A673 (cell line): ENCODE data around the gene PSME3IP1. TPM values are rescaled to one million over a fixed set of nuclear protein-coding genes. Genes with fewer than 3 reads are reported as not detected.

ENCODE experiments used
- BruUV-seq: library from RNA; stranded (reverse); fragments of 400-500 nt; replicated peaks from 2 replicates; lab custom pipeline; 2021; lab: Mats Ljungman, UMichigan
- CTCF ChIA-PET: fragments of 300-600 bp; sonication (Branson Sonifier 250); formaldehyde crosslinking; loops from one replicate; lab custom pipeline; 2022; ENCODE audit warnings: antibody characterized with exemption; lab: Charles Lee
- POLR2A ChIA-PET: fragments of 300-600 bp; sonication (Branson Sonifier 250); formaldehyde crosslinking; loops from one replicate; lab custom pipeline; 2022; ENCODE audit warnings: antibody characterized with exemption; ENCODE audit not compliant: low non-redundant PET; lab: Charles Lee
- DNase-seq: peaks from one replicate; pipeline ENCODE4 v3.0.0-alpha.2; 2015; ENCODE audit warnings: low spot score
- H3K27ac ChIP-seq: fragments of 200-600 bp; sonication (generic); 2 replicates; pipeline ENCODE4 v1.5.1; 2016; ENCODE audit warnings: mixed run types, low read depth, mild to moderate bottlenecking, mixed read lengths, antibody characterized with exemption, low read length; ENCODE audit not compliant: poor library complexity, severe bottlenecking
- H3K27me3 ChIP-seq: fragments of 200-600 bp; sonication (generic); replicated peaks from 2 replicates; pipeline ENCODE4 v1.6.1; 2017; ENCODE audit warnings: mixed run types, low read depth, mild to moderate bottlenecking, mixed read lengths, antibody characterized with exemption, low read length; ENCODE audit not compliant: insufficient read depth, poor library complexity
- H3K36me3 ChIP-seq: fragments of 200-600 bp; sonication (generic); 2 replicates; pipeline ENCODE4 v1.6.1; 2016; ENCODE audit warnings: mixed run types, mild to moderate bottlenecking, mixed read lengths, antibody characterized with exemption, low read length; ENCODE audit not compliant: insufficient read depth, poor library complexity, severe bottlenecking
- H3K4me1 ChIP-seq: fragments of 200-600 bp; sonication (generic); 2 replicates; pipeline ENCODE4 v1.6.1; 2017; ENCODE audit warnings: mixed run types, mild to moderate bottlenecking, mixed read lengths, antibody characterized with exemption, low read length; ENCODE audit not compliant: insufficient read depth, poor library complexity, severe bottlenecking
- H3K4me3 ChIP-seq: fragments of 200-600 bp; sonication (generic); 2 replicates; pipeline ENCODE4 v1.5.1; 2016; ENCODE audit warnings: low read depth, mixed run types, mild to moderate bottlenecking, mixed read lengths, low read length; ENCODE audit not compliant: poor library complexity, severe bottlenecking
- H3K9me3 ChIP-seq: fragments of 200-600 bp; sonication (generic); 2 replicates; pipeline ENCODE4 v1.6.1; 2016; ENCODE audit warnings: mixed run types, low read depth, mild to moderate bottlenecking, mixed read lengths, antibody characterized with exemption, low read length; ENCODE audit not compliant: poor library complexity, severe bottlenecking
- CTCF ChIP-seq: fragments of 300-800, 200-600 bp; sonication (generic); conservative IDR thresholded peaks from 2 replicates; pipeline ENCODE4 v1.5.1; 2017; ENCODE audit warnings: low read depth, mild to moderate bottlenecking, antibody characterized with exemption, low read length, moderate library complexity, mixed read lengths
- EZH2 ChIP-seq: fragments of 200-600 bp; sonication (generic); IDR thresholded peaks from 2 replicates; pipeline ENCODE4 v1.6.1; 2017; ENCODE audit warnings: borderline replicate concordance, low read depth, mild to moderate bottlenecking, mixed read lengths, antibody characterized with exemption, low read length; ENCODE audit not compliant: poor library complexity, severe bottlenecking
- intact Hi-C: fragments of 100-400 bp; cut with micrococcal nuclease; formaldehyde crosslinking; loops from one replicate; pipeline ENCODE4 v1.10.0; 2022; ENCODE audit not compliant: unreplicated experiment
- total RNA-seq: library from RNA; stranded (reverse); gene quantifications from 2 replicates; pipeline ENCODE4 v1.2.3, GENCODE V29; 2021

Gene PSME3IP1
- total RNA-seq, 1 experiment from 2014 or later = 128 TPM

GRCh38 chr16:57186872-57187854 is 1.3 kb upstream of the PSME3IP1 start:
- ChIA-PET CTCF (interaction anchor here (0.6 kb wide), 1 partner anchor 1825 kb away, joined by 4 read pairs; no protein-coding TSS in a partner anchor), POLR2A (no interaction called here)
- no TSS peak for BruUV-seq
- H3K9me3 ChIP-seq = no peaks in the 10 kb centered on the region
- no peaks in the 10 kb centered on the region for H3K27me3 ChIP-seq
- peak overlapping the region; percentile 93 for H3K4me3 ChIP-seq
- peak; percentile 35 for DNase-seq
- intact Hi-C loops = no loop called here
- TF ChIP-seq EZH2 (no peak), CTCF (no peak)
- peaks cover 18% of the 10 kb centered on the region for H3K4me1 ChIP-seq
- H3K36me3 ChIP-seq = peaks cover 3% of the 10 kb centered on the region
- peak overlapping the region; percentile 89 for H3K27ac ChIP-seq

- DNase-seq = peak; percentile 48
- TF ChIP-seq CTCF (no peak), EZH2 (no peak)
Observed at GRCh38 chr16:57185446-57185944, 344 bp downstream of the PSME3IP1 start.

GRCh38 chr16:57184887-57185445 is 873 bp downstream of the PSME3IP1 start:
- ChIA-PET POLR2A (no interaction called here), CTCF (interaction anchor here (0.9 kb wide), 1 partner anchor 101 kb away, joined by 3 read pairs; no protein-coding TSS in a partner anchor)
- Histone ChIP-seq H3K9me3 (no peaks in the 10 kb centered on the region), H3K4me1 (peaks cover 6% of the 10 kb centered on the region), H3K27ac (peak overlapping the region; percentile 89), H3K4me3 (peak overlapping the region; percentile 93), H3K36me3 (peaks cover 3% of the 10 kb centered on the region), H3K27me3 (no peaks in the 10 kb centered on the region)
- intact Hi-C loops = no loop called here
- DNase-seq = no peak
- TF ChIP-seq EZH2 = no peak
- no TSS peak for BruUV-seq

More at GRCh38 chr16:57185446-57185944, 344 bp downstream of the PSME3IP1 start:
- POLR2A ChIA-PET = interaction anchor here (0.5 to 0.7 kb wide), 5 partner anchors 93 to 406 kb away, joined by 3 to 8 read pairs (median 3); partner anchors contain the start of gene CPNE2
- CTCF ChIA-PET = interaction anchor here (0.5 to 0.9 kb wide), 2 partner anchors 10 to 101 kb away, joined by 3 to 8 read pairs; no protein-coding TSS in a partner anchor
- H3K36me3 ChIP-seq = peaks cover 3% of the 10 kb centered on the region
- TSS peak; percentile 79 for BruUV-seq
- no peaks in the 10 kb centered on the region for H3K27me3 ChIP-seq
- peak overlapping the region; percentile 93 for H3K4me3 ChIP-seq
- H3K27ac ChIP-seq = peak overlapping the region; percentile 89
- H3K9me3 ChIP-seq = no peaks in the 10 kb centered on the region
- peaks cover 6% of the 10 kb centered on the region for H3K4me1 ChIP-seq
- intact Hi-C loops = no loop called here
